Mesenchymal stem cell (in vitro differentiated cells and primary cell): Measurements from ENCODE around the gene FNTB.

Experiments
- DNase-seq: peaks from one replicate; pipeline ENCODE4 v3.0.0-alpha.2; 2013
- H2AFZ ChIP-seq: one replicate; pipeline ENCODE4 v1.6.1; 2013; ENCODE audit warnings: low read depth, mild to moderate bottlenecking, control low read depth, inconsistent platforms, low read length, moderate library complexity
- H2AK5ac ChIP-seq: 2 replicates; pipeline ENCODE4 v1.6.1; 2013; ENCODE audit warnings: low read length, moderate library complexity, mild to moderate bottlenecking, inconsistent platforms; ENCODE audit not compliant: severe bottlenecking
- H2BK120ac ChIP-seq: one replicate; pipeline ENCODE4 v1.6.1; 2013; ENCODE audit warnings: low read depth, mild to moderate bottlenecking, inconsistent platforms, low read length, moderate library complexity
- H2BK12ac ChIP-seq, 2 experiments: one replicate each; pipeline ENCODE4 v1.6.1; 2013; ENCODE audit warnings: inconsistent platforms in 2 of 2, low read length in 2 of 2, mild to moderate bottlenecking in 2 of 2, moderate library complexity in 2 of 2, control low read depth in 1 of 2
- H2BK15ac ChIP-seq: one replicate; pipeline ENCODE4 v1.6.1; 2013; ENCODE audit warnings: mild to moderate bottlenecking, low read depth, inconsistent platforms; ENCODE audit not compliant: poor library complexity, severe bottlenecking
- H2BK5ac ChIP-seq: 2 replicates; pipeline ENCODE4 v1.6.1; 2013; ENCODE audit warnings: low read depth, mild to moderate bottlenecking, low read length, control low read depth, inconsistent platforms; ENCODE audit not compliant: poor library complexity, severe bottlenecking
- H3K14ac ChIP-seq, 2 experiments: one replicate each; pipeline ENCODE4 v1.6.1; 2013; ENCODE audit warnings: inconsistent platforms in 2 of 2, low read length in 2 of 2, control low read depth in 1 of 2, mild to moderate bottlenecking in 1 of 2, moderate library complexity in 1 of 2
- H3K18ac ChIP-seq, 2 experiments: one replicate each; pipeline ENCODE4 v1.6.1; 2013; ENCODE audit warnings: inconsistent platforms in 2 of 2, low read length in 2 of 2, control low read depth in 1 of 2, low read depth in 1 of 2, mild to moderate bottlenecking in 1 of 2
- H3K23ac ChIP-seq, 2 experiments: one replicate each; pipeline ENCODE4 v1.6.1; 2013; ENCODE audit warnings: inconsistent platforms in 2 of 2, low read length in 2 of 2, mild to moderate bottlenecking in 2 of 2, moderate library complexity in 2 of 2, control low read depth in 1 of 2
- H3K27ac ChIP-seq: 2 replicates; pipeline ENCODE4 v1.5.1; 2013; ENCODE audit warnings: mild to moderate bottlenecking, moderate library complexity, low read length, control low read depth, inconsistent platforms; ENCODE audit not compliant: poor library complexity, severe bottlenecking
- H3K27me3 ChIP-seq, 2 experiments: 2 replicates each; pipeline versions ENCODE4 v1.6.1 to v1.7.0; 2013; ENCODE audit warnings: low read length in 2 of 2, mild to moderate bottlenecking in 2 of 2, moderate library complexity in 2 of 2, control low read depth in 1 of 2, inconsistent platforms in 1 of 2; ENCODE audit not compliant: control insufficient read depth in 1 of 2, insufficient read depth in 1 of 2
- H3K36me3 ChIP-seq, 2 experiments: 2 replicates each; pipeline versions ENCODE4 v1.6.1 to v1.7.0; 2013; ENCODE audit warnings: low read length in 2 of 2, control low read depth in 1 of 2, inconsistent platforms in 1 of 2, low read depth in 1 of 2, mild to moderate bottlenecking in 1 of 2; ENCODE audit not compliant: insufficient read depth in 2 of 2, control insufficient read depth in 1 of 2
- H3K4ac ChIP-seq, 2 experiments: one replicate each; pipeline ENCODE4 v1.6.1; 2013; ENCODE audit warnings: inconsistent platforms in 2 of 2, low read length in 2 of 2, mild to moderate bottlenecking in 2 of 2, moderate library complexity in 2 of 2, control low read depth in 1 of 2, low read depth in 1 of 2
- H3K4me1 ChIP-seq: 2 replicates; pipeline ENCODE4 v1.6.1; 2013; ENCODE audit warnings: low read depth, low read length, control low read depth; ENCODE audit not compliant: control insufficient read depth, insufficient read depth
- H3K4me2 ChIP-seq: 2 replicates; pipeline ENCODE4 v1.6.1; 2013; ENCODE audit warnings: low read length, mild to moderate bottlenecking, inconsistent platforms; ENCODE audit not compliant: poor library complexity, severe bottlenecking
- H3K4me3 ChIP-seq, 2 experiments: 2 replicates each; pipeline versions ENCODE4 v1.5.1 to v1.7.0; 2013; ENCODE audit warnings: low read length in 2 of 2, mild to moderate bottlenecking in 2 of 2, control low read depth in 1 of 2, low read depth in 1 of 2; ENCODE audit not compliant: insufficient read depth in 1 of 2
- H3K79me1 ChIP-seq: replicated peaks from 2 replicates; pipeline ENCODE4 v1.6.1; 2013; ENCODE audit warnings: mild to moderate bottlenecking, control low read depth, low read length, inconsistent platforms; ENCODE audit not compliant: poor library complexity, severe bottlenecking
- H3K9ac ChIP-seq: 2 replicates; pipeline ENCODE4 v1.7.0; 2013; ENCODE audit warnings: mild to moderate bottlenecking, low read length, moderate library complexity
- H3K9me3 ChIP-seq: 2 replicates; pipeline ENCODE4 v1.7.0; 2013; ENCODE audit warnings: mild to moderate bottlenecking, low read length; ENCODE audit not compliant: control insufficient read depth
- H4K8ac ChIP-seq: one replicate; pipeline ENCODE4 v1.6.1; 2013; ENCODE audit warnings: inconsistent platforms, mild to moderate bottlenecking, low read length, moderate library complexity
- H4K91ac ChIP-seq: one replicate; pipeline ENCODE4 v1.6.1; 2013; ENCODE audit warnings: mild to moderate bottlenecking, low read length, inconsistent platforms
- WGBS: methylation state at CpG from one replicate; pipeline ENCODE4 v1.1.7; 2013; ENCODE audit warnings: mixed read lengths; 5-methylcytosine and 5-hydroxymethylcytosine counted together

FNTB gene

GRCh38 chr14:64970041-64970440, 16.7 kb upstream of the FNTB start:
- Histone ChIP-seq H3K23ac (no peak overlapping the region), H3K4me2 (no peak overlapping the region), H2BK15ac (no peak overlapping the region)

GRCh38 chr14:64970776-64971477, 15.8 kb upstream of the FNTB start:
- Histone ChIP-seq H3K9me3 (no peaks in the 10 kb centered on the region), H3K27me3 (peaks cover 0 to 7% of the 10 kb centered on the region in 2 experiments), H3K4me1 (peaks cover 37% of the 10 kb centered on the region), H3K23ac (peak overlapping the region in 1 of 2 experiments; percentile 63), H2BK120ac (no peak overlapping the region), H3K14ac (no peak overlapping the region), H3K18ac (no peak overlapping the region), H2BK12ac (no peak overlapping the region), H2AK5ac (peak overlapping the region; percentile 74), H2BK5ac (no peak overlapping the region), H3K4me3 (peak overlapping the region; percentile 76 to 77), H2BK15ac (no peak overlapping the region), H3K4ac (peak overlapping the region in 1 of 2 experiments; percentile 13), H4K8ac (no peak overlapping the region), H3K4me2 (peak overlapping the region; percentile 87), H3K9ac (peak overlapping the region; percentile 70), H4K91ac (no peak overlapping the region), H2AFZ (no peak overlapping the region), H3K36me3 (peaks cover 0 to 10% of the 10 kb centered on the region in 2 experiments), H3K27ac (peak overlapping the region; percentile 60), H3K79me1 (peaks cover 2% of the 10 kb centered on the region)
- 44% methylated on average over 8 of the region's 8 CpGs for WGBS
- no peak for DNase-seq

More at GRCh38 chr14:64970041-64970440, 16.7 kb upstream of the FNTB start:
- Histone ChIP-seq H4K91ac (no peak overlapping the region), H3K18ac (no peak overlapping the region), H4K8ac (no peak overlapping the region), H2AFZ (no peak overlapping the region), H3K4me3 (no peak overlapping the region), H2AK5ac (peak overlapping the region; percentile 47), H2BK12ac (no peak overlapping the region), H3K27me3 (peaks cover 0 to 7% of the 10 kb centered on the region in 2 experiments), H3K14ac (no peak overlapping the region), H3K4ac (no peak overlapping the region), H2BK120ac (no peak overlapping the region), H3K4me1 (peaks cover 40% of the 10 kb centered on the region), H3K9ac (no peak overlapping the region), H3K27ac (no peak overlapping the region), H3K9me3 (no peaks in the 10 kb centered on the region), H2BK5ac (no peak overlapping the region), H3K79me1 (peaks cover 2% of the 10 kb centered on the region), H3K36me3 (peaks cover 0 to 14% of the 10 kb centered on the region in 2 experiments)
- DNase-seq, result no peak
- 91% methylated on average over 3 of the region's 3 CpGs for WGBS

GRCh38 chr14:64971491-64971942, 15.2 kb upstream of the FNTB start:
- Histone ChIP-seq H2BK120ac (no peak overlapping the region), H3K4ac (no peak overlapping the region), H3K79me1 (peaks cover 2% of the 10 kb centered on the region), H2AFZ (peak overlapping the region; percentile 37), H3K4me2 (peak overlapping the region; percentile 87), H3K4me3 (peak overlapping the region; percentile 76 to 77), H3K27ac (peak overlapping the region; percentile 60), H2BK5ac (peak overlapping the region; percentile 10), H4K8ac (peak overlapping the region; percentile 7), H3K9me3 (no peaks in the 10 kb centered on the region), H3K9ac (peak overlapping the region; percentile 70), H2BK12ac (no peak overlapping the region), H3K23ac (no peak overlapping the region), H2AK5ac (peak overlapping the region; percentile 74), H3K27me3 (peaks cover 0 to 7% of the 10 kb centered on the region in 2 experiments), H3K18ac (peak overlapping the region in 1 of 2 experiments; percentile 91), H3K14ac (peak overlapping the region in 1 of 2 experiments; percentile 26), H4K91ac (no peak overlapping the region), H3K36me3 (peaks cover 0 to 8% of the 10 kb centered on the region in 2 experiments), H3K4me1 (peaks cover 34% of the 10 kb centered on the region), H2BK15ac (no peak overlapping the region)
- DNase-seq, result no peak
- 0% methylated on average over 12 of the region's 31 CpGs for WGBS
